Thyroid gland (tissue), 4 donors: ENCODE data around the gene ZNF516. TPM values are rescaled to one million over a fixed set of nuclear protein-coding genes. Genes with fewer than 3 reads are reported as not detected.

Experiments used
- DNase-seq, 2 donors: peaks; one replicate each; pipeline ENCODE4 v3.0.0-alpha.2; 2019
- H3K27ac ChIP-seq, 3 donors: fragments of 200-600 bp; sonication (generic); 1 replicate in 2 of 3; 2 replicates in 1 of 3; pipeline ENCODE4 v1.5.1; 2016 to 2019; ENCODE audit warnings: mild to moderate bottlenecking in 1 of 3, moderate library complexity in 1 of 3
- H3K27me3 ChIP-seq: fragments of 200-600 bp; sonication (generic); one replicate; pipeline ENCODE4 v1.5.1; 2019
- H3K36me3 ChIP-seq, 2 donors: fragments of 200-600 bp; sonication (generic); one replicate each; pipeline ENCODE4 v1.5.1; 2016 to 2019
- H3K4me1 ChIP-seq, 2 donors: fragments of 200-600 bp; sonication (generic); one replicate each; pipeline ENCODE4 v1.5.1; 2017 to 2019
- H3K4me3 ChIP-seq, 3 donors: fragments of 200-600 bp; sonication (generic); replicated peaks in 1 of 3; 1 replicate in 2 of 3; 2 replicates in 1 of 3; pipeline ENCODE4 v1.5.1; 2016; ENCODE audit warnings: mild to moderate bottlenecking in 1 of 3
- H3K9me3 ChIP-seq: fragments of 200-600 bp; sonication (generic); one replicate; pipeline ENCODE4 v1.5.1; 2017
- POLR2A ChIP-seq, 2 donors: fragments of 450-650 bp; IDR thresholded peaks; one replicate each; pipeline ENCODE4 v1.6.1; 2017; ENCODE audit warnings: antibody characterized with exemption in 2 of 2, mild to moderate bottlenecking in 2 of 2, moderate library complexity in 1 of 2
- WGBS, 2 donors: methylation state at CpG; one replicate each; pipeline ENCODE4 v1.1.5; 2017; 5-methylcytosine and 5-hydroxymethylcytosine counted together
- intact Hi-C: fragments of 100-400 bp; cut with DNase I; formaldehyde crosslinking; loops from one replicate; pipeline ENCODE4 v1.15.1; 2023
- total RNA-seq, 4 donors: library from RNA; depleted of rRNA; stranded (reverse); fragments of >200 nt; gene quantifications; one replicate each; pipeline ENCODE4 v1.2.3, GENCODE V29; 2016
- TF ChIP-seq, protein P1 (sequence below), 6 experiments: fragments of 200-600 bp in 3 of 6; fragments of 450-650 bp in 3 of 6; sonication (generic) in 3 of 6; IDR thresholded peaks; one replicate each; pipeline ENCODE4 v1.5.1; 2016 to 2019; ENCODE audit warnings: antibody characterized with exemption in 6 of 6, mild to moderate bottlenecking in 2 of 6, inconsistent platforms in 1 of 6, moderate library complexity in 1 of 6

ZNF516 gene
- total RNA-seq, 4 donors from 2014 or later: 25.4 to 44.8 (median 28.6) TPM

DNA sequence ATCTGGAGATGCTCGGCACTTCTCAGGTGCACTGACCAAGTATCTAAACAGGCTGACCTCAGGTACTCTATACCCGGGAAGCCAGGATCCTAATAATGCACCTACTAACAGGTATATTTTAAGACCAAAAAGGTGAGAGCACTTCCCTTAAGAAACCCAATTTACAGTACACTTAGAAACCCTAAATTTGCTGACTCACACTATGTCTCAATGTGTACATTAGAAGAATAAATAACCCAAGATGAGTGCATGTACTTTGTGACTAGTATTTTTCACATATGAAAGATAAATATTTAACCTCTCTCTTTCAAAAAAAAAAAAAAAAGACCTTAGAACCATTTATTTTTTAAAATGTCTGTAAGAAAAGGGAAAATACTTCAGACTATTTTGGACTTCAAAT, 118.8 kb downstream of the ZNF516 start:
- 94 to 95% methylated on average over 2 of the region's 2 CpGs for WGBS, 2 donors
- Histone ChIP-seq H3K4me1 (no peaks in the 10 kb centered on the region), H3K9me3 (no peaks in the 10 kb centered on the region), H3K27ac (no peak overlapping the region), H3K27me3 (no peaks in the 10 kb centered on the region), H3K36me3 (peaks cover 11 to 16% of the 10 kb centered on the region in 2 donors), H3K4me3 (no peak overlapping the region)
- intact Hi-C loops: no loop called here
- TF ChIP-seq POLR2A (IDR thresholded peaks at IDR 0.05): no peak
- TF ChIP-seq, protein P1, sequence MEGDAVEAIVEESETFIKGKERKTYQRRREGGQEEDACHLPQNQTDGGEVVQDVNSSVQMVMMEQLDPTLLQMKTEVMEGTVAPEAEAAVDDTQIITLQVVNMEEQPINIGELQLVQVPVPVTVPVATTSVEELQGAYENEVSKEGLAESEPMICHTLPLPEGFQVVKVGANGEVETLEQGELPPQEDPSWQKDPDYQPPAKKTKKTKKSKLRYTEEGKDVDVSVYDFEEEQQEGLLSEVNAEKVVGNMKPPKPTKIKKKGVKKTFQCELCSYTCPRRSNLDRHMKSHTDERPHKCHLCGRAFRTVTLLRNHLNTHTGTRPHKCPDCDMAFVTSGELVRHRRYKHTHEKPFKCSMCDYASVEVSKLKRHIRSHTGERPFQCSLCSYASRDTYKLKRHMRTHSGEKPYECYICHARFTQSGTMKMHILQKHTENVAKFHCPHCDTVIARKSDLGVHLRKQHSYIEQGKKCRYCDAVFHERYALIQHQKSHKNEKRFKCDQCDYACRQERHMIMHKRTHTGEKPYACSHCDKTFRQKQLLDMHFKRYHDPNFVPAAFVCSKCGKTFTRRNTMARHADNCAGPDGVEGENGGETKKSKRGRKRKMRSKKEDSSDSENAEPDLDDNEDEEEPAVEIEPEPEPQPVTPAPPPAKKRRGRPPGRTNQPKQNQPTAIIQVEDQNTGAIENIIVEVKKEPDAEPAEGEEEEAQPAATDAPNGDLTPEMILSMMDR (IDR thresholded peaks at IDR 0.05): no peak
- no peak for DNase-seq

DNA sequence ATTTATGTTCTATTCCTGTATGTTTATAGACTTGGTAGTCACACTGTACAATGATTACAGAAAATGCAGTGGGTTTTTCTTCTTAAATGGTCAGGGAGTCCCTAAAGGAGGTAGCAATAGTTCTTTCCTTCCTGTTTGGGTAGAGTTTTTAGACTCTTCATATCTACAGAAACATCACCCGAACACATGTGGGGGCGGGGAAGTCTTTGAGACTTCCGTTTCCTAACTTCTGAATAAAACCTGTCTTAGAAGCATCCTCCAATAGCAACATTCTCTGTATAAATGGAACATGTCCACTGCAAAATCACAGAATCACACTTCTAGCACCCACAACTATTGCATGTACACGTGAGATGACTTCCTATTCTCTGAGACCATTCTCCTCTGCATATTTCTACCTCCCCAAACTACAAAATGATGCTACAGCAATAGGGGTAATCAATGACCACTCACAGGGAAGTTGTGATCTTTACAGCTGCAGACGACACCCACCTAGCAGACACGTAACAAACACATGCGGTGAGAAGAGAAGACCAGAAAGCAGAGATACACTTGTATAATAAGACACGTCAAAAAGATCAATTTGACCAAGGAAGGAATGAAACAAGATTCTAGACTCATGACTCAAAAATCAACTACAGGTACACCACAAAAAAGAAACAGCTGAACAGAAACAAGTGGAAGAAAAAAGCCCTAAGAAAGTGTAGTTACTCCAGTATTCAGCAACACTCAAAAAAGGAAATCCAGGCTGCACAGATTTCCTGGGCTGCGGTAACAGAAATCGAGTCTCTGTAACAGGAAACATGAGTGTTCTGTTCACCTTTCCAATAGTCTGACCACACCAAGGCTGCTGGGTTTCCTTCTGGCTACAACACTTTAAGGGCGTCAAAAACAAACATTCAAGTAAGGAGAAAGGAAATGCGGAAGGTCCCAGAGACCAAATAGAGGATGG, 120.4 kb downstream of the ZNF516 start:
- 86 to 89% methylated on average over 12 of the region's 12 CpGs for WGBS, 2 donors
- Histone ChIP-seq H3K27ac (no peak overlapping the region), H3K9me3 (no peaks in the 10 kb centered on the region), H3K27me3 (no peaks in the 10 kb centered on the region), H3K4me1 (no peaks in the 10 kb centered on the region), H3K4me3 (no peak overlapping the region), H3K36me3 (peaks cover 8 to 24% of the 10 kb centered on the region in 2 donors)
- no peak for DNase-seq
- intact Hi-C loops: no loop called here
- TF ChIP-seq, protein P1 (IDR thresholded peaks at IDR 0.05): no peak
- no peak for TF ChIP-seq POLR2A (IDR thresholded peaks at IDR 0.05)

DNA sequence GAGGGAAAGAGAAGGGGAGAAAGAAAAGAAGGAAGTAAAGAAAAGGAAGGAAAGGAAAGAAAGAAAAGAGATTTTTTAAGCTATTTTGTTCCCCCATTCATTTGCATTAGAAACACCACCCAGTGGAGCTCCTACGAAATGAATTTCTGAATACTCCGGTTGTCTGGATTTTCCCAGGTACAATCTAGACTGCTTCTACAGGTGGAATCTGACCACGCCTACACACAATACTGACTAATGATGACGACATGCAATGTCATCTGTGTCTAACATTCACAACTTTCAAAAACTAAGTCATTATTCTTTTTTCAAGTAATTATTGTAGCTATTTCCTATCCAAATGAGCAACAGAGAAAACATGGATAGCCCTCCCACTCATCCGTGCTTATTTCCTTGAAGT, 121.7 kb downstream of the ZNF516 start:
- Histone ChIP-seq H3K27me3 (no peaks in the 10 kb centered on the region), H3K27ac (no peak overlapping the region), H3K4me3 (no peak overlapping the region), H3K9me3 (no peaks in the 10 kb centered on the region), H3K4me1 (peaks cover 0 to 6% of the 10 kb centered on the region in 2 donors), H3K36me3 (peaks cover 0 to 11% of the 10 kb centered on the region in 2 donors)
- no peak for TF ChIP-seq POLR2A (IDR thresholded peaks at IDR 0.05)
- TF ChIP-seq, protein P1 (IDR thresholded peaks at IDR 0.05): no peak
- no peak for DNase-seq
- intact Hi-C loops: no loop called here
- WGBS, 2 donors: 93% methylated on average over 5 of the region's 5 CpGs

DNA sequence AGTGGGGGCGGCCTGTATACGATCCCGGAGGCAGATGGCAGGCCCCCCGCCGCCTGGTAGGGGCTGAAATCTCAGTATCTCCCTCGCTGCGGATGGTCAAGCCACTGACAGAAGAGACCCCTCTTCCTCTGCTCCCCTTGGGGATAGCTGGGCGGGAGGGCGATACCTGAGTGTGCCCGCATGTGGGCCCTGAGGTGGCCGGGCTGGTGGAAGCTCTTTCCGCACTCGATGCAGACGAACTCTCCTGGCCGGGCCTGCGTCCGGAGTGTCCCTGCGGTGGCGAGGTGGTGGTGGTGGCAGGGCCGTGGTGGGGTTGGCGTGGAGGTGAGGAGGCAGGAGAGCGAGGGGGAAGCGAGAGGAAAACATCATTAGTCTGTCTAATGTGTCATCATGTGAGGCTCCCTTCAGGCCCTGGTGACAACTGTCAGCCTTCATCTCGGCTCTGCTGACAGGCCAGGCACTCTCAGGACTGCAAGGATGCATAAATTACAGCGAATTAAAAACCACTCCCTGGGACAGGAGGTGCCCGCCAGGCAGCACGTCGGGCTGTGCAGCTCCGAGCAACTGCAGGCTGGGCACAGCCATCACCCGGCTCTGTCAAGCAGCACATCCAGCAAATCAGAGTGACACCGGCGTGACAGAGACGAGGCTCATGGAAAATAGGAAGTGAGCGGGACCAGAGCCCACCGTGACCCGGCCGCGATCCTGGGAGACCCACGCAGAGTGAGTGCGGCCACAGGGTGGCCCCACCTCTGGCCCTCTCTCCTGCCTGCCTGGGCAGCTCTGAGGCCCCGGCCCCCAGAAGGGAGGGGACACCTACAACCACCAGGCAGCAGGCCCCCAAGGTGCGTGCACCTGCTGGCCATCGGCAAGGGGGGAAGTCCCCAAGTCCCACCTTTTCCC, 123.5 kb downstream of the ZNF516 start:
- H3K4me1 ChIP-seq: peaks cover 0 to 6% of the 10 kb centered on the region in 2 donors
- intact Hi-C loops: no loop called here
- no peaks in the 10 kb centered on the region for H3K9me3 ChIP-seq
- 93 to 95% methylated on average over 36 to 40 of the region's 43 CpGs for WGBS, 2 donors
- no peak overlapping the region for H3K27ac ChIP-seq
- DNase-seq: no peak
- H3K27me3 ChIP-seq: no peaks in the 10 kb centered on the region
- peaks cover 0 to 11% of the 10 kb centered on the region in 2 donors for H3K36me3 ChIP-seq
- H3K4me3 ChIP-seq: no peak overlapping the region
- TF ChIP-seq POLR2A (IDR thresholded peaks at IDR 0.05): no peak

DNA sequence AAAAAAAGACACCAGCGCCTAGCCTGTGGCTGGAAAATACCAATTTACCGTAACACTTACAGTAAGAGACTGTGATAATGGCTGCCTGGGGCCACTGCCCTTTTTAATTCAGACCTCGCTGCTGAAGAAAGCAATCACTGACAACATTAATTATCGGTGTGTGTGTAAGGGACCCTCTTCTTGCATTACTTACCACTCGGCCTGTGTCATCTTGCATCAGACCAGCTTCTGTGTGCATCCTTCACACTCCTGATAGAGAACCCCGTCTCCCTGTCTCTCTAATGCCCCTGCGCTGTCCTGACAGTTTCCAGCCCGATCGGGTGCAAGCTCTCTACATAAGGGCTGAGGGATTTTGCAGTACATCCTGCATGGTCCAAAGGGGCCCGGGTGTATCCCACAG, 124.4 kb downstream of the ZNF516 start:
- 95 to 96% methylated on average over 10 of the region's 10 CpGs for WGBS, 2 donors
- Histone ChIP-seq H3K4me1 (peaks cover 0 to 6% of the 10 kb centered on the region in 2 donors), H3K36me3 (peaks cover 0 to 11% of the 10 kb centered on the region in 2 donors), H3K27ac (no peak overlapping the region), H3K27me3 (no peaks in the 10 kb centered on the region), H3K9me3 (no peaks in the 10 kb centered on the region), H3K4me3 (no peak overlapping the region)
- DNase-seq: no peak
- intact Hi-C loops: no loop called here
- TF ChIP-seq POLR2A (IDR thresholded peaks at IDR 0.05): no peak
- TF ChIP-seq, protein P1 (IDR thresholded peaks at IDR 0.05): no peak
